Esophagus (tissue), 2 donors: Measurements from ENCODE around the gene COPG1. TPM values are rescaled to one million over a fixed set of nuclear protein-coding genes. Genes with fewer than 3 reads are reported as not detected.

Source experiments
- H3K27ac ChIP-seq, 2 donors: one replicate each; pipeline ENCODE4 v1.5.1; 2013; ENCODE audit warnings: low read depth in 2 of 2, mild to moderate bottlenecking in 2 of 2, inconsistent platforms in 1 of 2, low read length in 1 of 2, moderate library complexity in 1 of 2
- H3K27me3 ChIP-seq, 2 donors: one replicate each; pipeline ENCODE4 v1.6.1; 2013; ENCODE audit warnings: low read length in 2 of 2, control low read depth in 1 of 2, mild to moderate bottlenecking in 1 of 2; ENCODE audit not compliant: insufficient read depth in 2 of 2, control insufficient read depth in 1 of 2
- H3K36me3 ChIP-seq, 2 donors: one replicate each; pipeline ENCODE4 v1.6.1; 2013; ENCODE audit warnings: low read length in 1 of 2; ENCODE audit not compliant: control insufficient read depth in 2 of 2, insufficient read depth in 2 of 2
- H3K4me1 ChIP-seq, 2 donors: one replicate each; pipeline ENCODE4 v1.6.1; 2013; ENCODE audit warnings: low read length in 1 of 2; ENCODE audit not compliant: control insufficient read depth in 2 of 2, insufficient read depth in 2 of 2
- H3K4me3 ChIP-seq, 2 donors: one replicate each; pipeline ENCODE4 v1.5.1; 2013; ENCODE audit warnings: low read length in 2 of 2, mild to moderate bottlenecking in 2 of 2, low read depth in 1 of 2, moderate library complexity in 1 of 2
- H3K9me3 ChIP-seq, 2 donors: one replicate each; pipeline ENCODE4 v1.6.1; 2013; ENCODE audit warnings: mild to moderate bottlenecking in 2 of 2, low read depth in 1 of 2, low read length in 1 of 2, moderate library complexity in 1 of 2; ENCODE audit not compliant: control insufficient read depth in 2 of 2, insufficient read depth in 1 of 2
- WGBS, 2 donors: extraction: QIAGEN DNeasy Blood & Tissue Kit; methylation state at CpG; one replicate each; pipeline ENCODE4 v1.1.7; 2013; 5-methylcytosine and 5-hydroxymethylcytosine counted together
- polyA plus RNA-seq, 2 donors: library from polyadenylated mRNA; stranded (reverse); fragments of 200-250 nt; gene quantifications; one replicate each; pipeline ENCODE4 v1.2.3, GENCODE V29; 2013
- donor health status: healthy with polysubstance abuse.
- donor health status: Bipolar disorder and iron deficiency.

The COPG1 gene
- polyA plus RNA-seq, 2 donors = 75.6 TPM

DNA sequence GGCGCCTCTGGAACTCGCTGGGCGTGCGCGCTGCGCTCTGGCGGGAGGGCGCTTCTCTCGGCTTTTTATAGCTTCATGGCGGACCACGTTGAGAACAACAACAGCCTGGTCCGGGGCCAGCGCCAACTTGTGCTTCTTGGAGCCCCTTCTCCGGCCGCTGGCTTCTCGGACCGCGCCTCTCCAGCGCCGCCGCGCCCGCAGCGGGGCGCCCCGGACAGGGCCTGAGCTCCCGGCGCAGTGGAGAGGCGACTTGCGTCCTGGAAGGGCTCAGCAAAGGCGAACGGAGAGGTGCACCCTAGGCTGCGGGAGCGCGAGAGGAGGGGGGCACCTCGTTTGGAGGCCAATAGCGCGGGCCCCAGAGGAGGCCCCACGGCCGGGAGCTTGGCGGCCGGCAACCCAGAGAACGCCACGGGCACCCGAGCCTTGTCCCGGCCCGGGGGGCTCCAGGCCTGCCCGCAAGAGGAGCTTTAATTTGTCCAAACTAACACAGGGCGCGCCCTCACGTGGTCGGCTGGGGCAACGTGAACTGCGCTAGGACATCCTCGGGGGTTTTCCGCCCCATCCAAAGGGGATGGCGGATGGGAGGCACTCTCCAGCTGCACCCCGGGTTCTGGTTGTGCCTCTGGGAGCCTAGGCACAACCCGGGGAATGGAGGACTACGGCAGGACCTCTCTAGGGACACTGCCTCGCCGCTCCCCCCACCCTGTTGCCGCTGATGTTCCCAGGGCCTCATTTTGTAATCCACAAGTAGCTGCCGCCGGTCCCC, 67.0 kb downstream of the COPG1 start:
- H3K27me3 ChIP-seq = no peaks in the 10 kb centered on the region
- peaks cover 6 to 9% of the 10 kb centered on the region in 2 donors for H3K4me1 ChIP-seq
- H3K9me3 ChIP-seq = no peaks in the 10 kb centered on the region
- peak overlapping the region; percentile 77 to 90 for H3K27ac ChIP-seq
- 0% methylated on average over 57 to 65 of the region's 65 CpGs for WGBS, 2 donors
- H3K4me3 ChIP-seq = peak overlapping the region; percentile 84 to 86
- H3K36me3 ChIP-seq = peaks cover 0 to 9% of the 10 kb centered on the region in 2 donors

DNA sequence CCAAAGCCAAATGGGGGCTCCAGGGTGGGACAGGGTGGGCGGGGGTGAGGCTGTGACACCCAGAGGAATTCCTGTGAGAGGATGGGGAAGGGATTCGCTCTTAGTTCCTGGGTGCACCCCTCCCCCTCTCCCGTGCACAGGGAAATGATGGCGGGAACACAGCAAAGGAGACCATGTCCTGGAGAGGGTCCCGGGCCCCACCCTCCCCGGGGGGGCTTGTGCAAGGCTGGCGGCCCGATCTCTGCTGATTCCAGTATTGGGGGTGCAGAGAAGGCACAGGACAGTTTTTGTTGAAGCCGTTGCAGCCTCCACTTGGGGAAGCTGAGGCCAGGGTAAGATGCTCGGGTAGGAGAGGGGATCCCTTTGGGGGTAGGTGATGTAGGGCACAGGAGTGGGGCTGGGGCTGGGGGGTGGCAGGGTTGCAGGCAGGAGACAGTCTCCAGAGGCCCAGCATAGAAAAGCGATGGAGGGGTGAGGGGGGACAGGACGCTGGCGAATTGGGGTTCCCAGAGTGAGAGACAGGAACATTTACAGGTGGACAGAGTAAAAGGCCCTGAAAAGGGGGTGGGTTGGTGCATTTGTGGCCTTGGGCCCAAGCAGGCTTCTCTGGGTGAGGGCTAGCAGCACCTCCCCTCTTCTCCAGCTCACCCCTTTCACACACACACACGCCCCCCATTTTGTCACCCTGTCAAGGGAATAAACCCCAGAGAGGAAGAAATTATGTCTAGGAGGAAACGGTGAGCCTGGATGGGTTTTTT, 67.8 kb downstream of the COPG1 start:
- peaks cover 6 to 9% of the 10 kb centered on the region in 2 donors for H3K4me1 ChIP-seq
- H3K9me3 ChIP-seq = no peaks in the 10 kb centered on the region
- H3K27ac ChIP-seq = peak overlapping the region; percentile 77 to 90
- 33% methylated on average over 15 of the region's 15 CpGs for WGBS, 2 donors
- H3K4me3 ChIP-seq = peak overlapping the region; percentile 84 to 86
- no peaks in the 10 kb centered on the region for H3K27me3 ChIP-seq
- peaks cover 0 to 9% of the 10 kb centered on the region in 2 donors for H3K36me3 ChIP-seq

DNA sequence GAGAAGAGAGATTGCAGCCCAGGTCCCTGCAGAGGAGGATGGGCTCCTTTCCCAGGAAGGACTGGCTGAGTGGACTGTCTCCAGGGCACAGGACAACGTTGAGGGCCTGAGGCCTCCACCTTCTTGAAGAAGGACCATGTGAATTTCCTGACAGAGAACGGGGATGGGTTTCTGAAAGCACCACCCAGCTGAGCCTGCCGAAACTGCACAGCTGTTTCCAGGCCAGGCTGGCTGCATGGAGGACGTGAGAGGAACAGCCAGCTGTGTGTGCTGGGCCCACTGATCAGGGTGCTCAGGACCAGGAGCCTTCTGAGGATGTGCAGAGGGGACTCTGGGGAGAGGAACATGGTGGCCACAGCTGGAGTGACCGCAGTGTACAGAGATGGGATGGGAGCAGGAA, 68.4 kb downstream of the COPG1 start:
- Histone ChIP-seq H3K4me1 (peaks cover 6 to 9% of the 10 kb centered on the region in 2 donors), H3K27ac (no peak overlapping the region)
- WGBS, 2 donors = 69 to 74% methylated on average over 5 of the region's 5 CpGs

GRCh38 chr3:129318921-129319320, 69.5 kb downstream of the COPG1 start:
- H3K9me3 ChIP-seq = no peaks in the 10 kb centered on the region
- no peak overlapping the region for H3K4me3 ChIP-seq
- 95 to 97% methylated on average over 13 to 15 of the region's 15 CpGs for WGBS, 2 donors
- H3K4me1 ChIP-seq = peaks cover 0 to 6% of the 10 kb centered on the region in 2 donors
- no peak overlapping the region for H3K27ac ChIP-seq
- H3K27me3 ChIP-seq = no peaks in the 10 kb centered on the region
- peaks cover 0 to 9% of the 10 kb centered on the region in 2 donors for H3K36me3 ChIP-seq

More for the DNA sequence above, 68.4 kb downstream of the COPG1 start:
- Histone ChIP-seq H3K9me3 (no peaks in the 10 kb centered on the region), H3K4me3 (no peak overlapping the region), H3K27me3 (no peaks in the 10 kb centered on the region), H3K36me3 (peaks cover 0 to 9% of the 10 kb centered on the region in 2 donors)

- Histone ChIP-seq H3K4me1 (peaks cover 0 to 6% of the 10 kb centered on the region in 2 donors), H3K27me3 (no peaks in the 10 kb centered on the region), H3K36me3 (peaks cover 0 to 10% of the 10 kb centered on the region in 2 donors), H3K27ac (no peak overlapping the region), H3K4me3 (no peak overlapping the region), H3K9me3 (no peaks in the 10 kb centered on the region)
- WGBS, 2 donors = 91 to 96% methylated on average over 8 of the region's 8 CpGs
Observed at GRCh38 chr3:129320261-129320660, 70.9 kb downstream of the COPG1 start.

GRCh38 chr3:129320825-129321487, 71.5 kb downstream of the COPG1 start:
- H3K9me3 ChIP-seq = no peaks in the 10 kb centered on the region
- H3K27ac ChIP-seq = no peak overlapping the region
- 92 to 93% methylated on average over 7 of the region's 7 CpGs for whole genome bisulfite sequencing, 2 donors
- H3K4me1 ChIP-seq = peaks cover 0 to 6% of the 10 kb centered on the region in 2 donors
- H3K27me3 ChIP-seq = no peaks in the 10 kb centered on the region
- peaks cover 0 to 10% of the 10 kb centered on the region in 2 donors for H3K36me3 ChIP-seq
- H3K4me3 ChIP-seq = no peak overlapping the region

GRCh38 chr3:129321887-129322286, 72.5 kb downstream of the COPG1 start:
- 91 to 92% methylated on average over 9 of the region's 9 CpGs for WGBS, 2 donors
- Histone ChIP-seq H3K4me3 (no peak overlapping the region), H3K4me1 (peaks cover 0 to 4% of the 10 kb centered on the region in 2 donors), H3K36me3 (peaks cover 0 to 10% of the 10 kb centered on the region in 2 donors), H3K9me3 (no peaks in the 10 kb centered on the region), H3K27ac (no peak overlapping the region), H3K27me3 (no peaks in the 10 kb centered on the region)

DNA sequence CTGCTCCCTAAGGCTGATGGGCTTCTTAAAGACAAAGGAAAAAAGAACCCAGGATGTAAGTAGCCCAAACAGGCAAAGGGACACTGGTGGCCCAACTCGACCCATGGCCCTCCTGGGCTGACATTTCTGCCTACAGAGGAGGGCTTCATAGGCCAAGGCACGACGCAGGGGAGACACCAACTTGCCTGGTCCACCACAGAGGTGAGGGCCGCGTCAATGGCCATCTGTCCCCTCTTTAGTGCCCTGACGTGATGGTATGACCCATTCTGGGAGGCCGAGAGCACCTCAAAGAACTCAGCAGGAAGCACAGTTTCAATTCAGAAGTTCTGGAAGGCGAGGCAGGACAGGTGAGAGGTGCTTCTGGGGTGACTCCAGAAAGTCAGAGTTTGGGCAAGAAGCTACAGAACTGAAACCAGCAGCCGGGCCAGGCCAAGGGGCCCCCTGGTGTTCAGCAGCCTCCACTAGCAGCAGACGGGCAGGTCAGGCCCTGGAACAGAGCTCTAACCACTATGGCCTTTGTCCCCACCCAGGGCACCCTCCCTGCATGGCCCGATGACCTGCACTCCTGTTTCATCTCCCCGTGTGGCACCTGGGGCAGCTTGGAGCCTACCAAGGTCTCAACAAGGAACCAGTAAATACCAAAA, 74.4 kb downstream of the COPG1 start:
- Histone ChIP-seq H3K36me3 (peaks cover 0 to 10% of the 10 kb centered on the region in 2 donors), H3K27ac (no peak overlapping the region), H3K9me3 (no peaks in the 10 kb centered on the region), H3K4me1 (no peaks in the 10 kb centered on the region), H3K27me3 (no peaks in the 10 kb centered on the region), H3K4me3 (no peak overlapping the region)
- 79 to 83% methylated on average over 12 of the region's 12 CpGs for WGBS, 2 donors

DNA sequence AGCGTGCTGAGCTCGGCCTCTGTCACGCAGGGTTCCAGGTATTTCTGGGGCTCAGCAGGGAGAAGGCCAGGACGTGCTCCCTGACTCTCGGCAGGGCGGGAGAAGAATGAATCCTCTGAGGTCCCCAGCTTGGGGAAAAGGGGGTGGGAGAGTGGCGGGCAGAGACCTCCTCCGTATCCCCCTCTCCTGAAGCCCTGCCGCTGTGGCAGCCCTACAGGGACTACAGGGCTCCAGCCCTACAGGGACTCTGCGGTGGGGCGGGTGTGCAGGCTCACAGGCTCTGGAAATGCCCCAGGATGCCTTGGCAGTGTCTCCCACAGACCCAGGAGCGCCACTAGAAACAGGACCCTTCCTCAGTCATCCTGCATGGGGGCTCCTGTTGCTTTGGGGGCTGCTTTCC, 75.4 kb downstream of the COPG1 start:
- H3K27me3 ChIP-seq = no peaks in the 10 kb centered on the region
- no peaks in the 10 kb centered on the region for H3K4me1 ChIP-seq
- H3K27ac ChIP-seq = no peak overlapping the region
- no peaks in the 10 kb centered on the region for H3K9me3 ChIP-seq
- WGBS, 2 donors = 94% methylated on average over 12 of the region's 12 CpGs
- peaks cover 0 to 10% of the 10 kb centered on the region in 2 donors for H3K36me3 ChIP-seq
- H3K4me3 ChIP-seq = no peak overlapping the region
